Hepatocyte (in vitro differentiated cells): ENCODE measurements around the gene BNIP5. TPM values are rescaled to one million over a fixed set of nuclear protein-coding genes. Genes with fewer than 3 reads are reported as not detected.

Source experiments
- DNase-seq: peaks from one replicate; pipeline ENCODE4 v3.0.0-alpha.2; 2016; ENCODE audit warnings: low spot score
- H2AFZ ChIP-seq: fragments of 200-600 bp; sonication (generic); 2 replicates; pipeline ENCODE4 v1.6.0; 2016; ENCODE audit warnings: antibody characterized with exemption, mild to moderate bottlenecking
- H3K27ac ChIP-seq: fragments of 200-600 bp; sonication (generic); 2 replicates; pipeline ENCODE4 v1.5.1; 2016; ENCODE audit warnings: mild to moderate bottlenecking
- H3K27me3 ChIP-seq: fragments of 200-600 bp; sonication (generic); 2 replicates; pipeline ENCODE4 v1.6.1; 2016
- H3K36me3 ChIP-seq: fragments of 200-600 bp; sonication (generic); replicated peaks from 2 replicates; pipeline ENCODE4 v1.5.1; 2016; ENCODE audit warnings: low read depth; ENCODE audit not compliant: insufficient read depth
- H3K4me1 ChIP-seq: fragments of 200-600 bp; sonication (generic); 2 replicates; pipeline ENCODE4 v1.5.1; 2016; ENCODE audit warnings: mild to moderate bottlenecking, moderate library complexity; ENCODE audit not compliant: insufficient read depth
- H3K4me2 ChIP-seq: fragments of 200-600 bp; sonication (generic); 2 replicates; pipeline ENCODE4 v1.6.0; 2016
- H3K4me3 ChIP-seq: fragments of 200-600 bp; sonication (generic); 2 replicates; pipeline ENCODE4 v1.5.1; 2016; ENCODE audit warnings: mild to moderate bottlenecking
- H3K79me2 ChIP-seq: fragments of 200-600 bp; sonication (generic); 2 replicates; pipeline ENCODE4 v1.6.0; 2017; ENCODE audit warnings: mild to moderate bottlenecking
- H3K9me2 ChIP-seq: fragments of 200-600 bp; sonication (generic); replicated peaks from 2 replicates; pipeline ENCODE4 v1.6.0; 2017; ENCODE audit warnings: mild to moderate bottlenecking; ENCODE audit not compliant: insufficient read depth
- H3K9me3 ChIP-seq: fragments of 200-600 bp; sonication (generic); 2 replicates; pipeline ENCODE4 v1.5.1; 2016; ENCODE audit warnings: low read depth, mild to moderate bottlenecking
- H4K20me1 ChIP-seq: fragments of 200-600 bp; sonication (generic); 2 replicates; pipeline ENCODE4 v1.6.0; 2016; ENCODE audit warnings: mild to moderate bottlenecking; ENCODE audit not compliant: insufficient read depth, poor library complexity, severe bottlenecking
- EZH2 ChIP-seq: fragments of 200-600 bp; sonication (generic); IDR thresholded peaks from 2 replicates; pipeline ENCODE4 v1.6.1; 2016; ENCODE audit warnings: antibody characterized with exemption, mild to moderate bottlenecking, borderline replicate concordance
- EZH2phosphoT487 ChIP-seq: fragments of 200-600 bp; sonication (generic); IDR thresholded peaks from one replicate; pipeline ENCODE4 v1.6.1; 2018; ENCODE audit warnings: antibody characterized with exemption, mild to moderate bottlenecking, low read depth, moderate library complexity; ENCODE audit not compliant: unreplicated experiment, severe bottlenecking
- WGBS: methylation state at CpG from one replicate; pipeline ENCODE4 v1.1.6; 2016; ENCODE audit warnings: low lambda C conversion rate; ENCODE audit errors: missing lambda C conversion rate; 5-methylcytosine and 5-hydroxymethylcytosine counted together
- polyA plus RNA-seq: library from polyadenylated mRNA; unstranded; fragments of >200 nt; fragmentation: Nextera tagmentation; extraction: Ambion mirVana; gene quantifications from 2 replicates; pipeline ENCODE4 v1.2.1, GENCODE V29; 2016
- total RNA-seq: library from RNA; depleted of rRNA; stranded (reverse); fragments of >200 nt; gene quantifications from 2 replicates; pipeline ENCODE4 v1.2.3, GENCODE V29; 2014
- TF ChIP-seq, protein P1 (sequence below): fragments of 200-600 bp; sonication (generic); IDR thresholded peaks from 2 replicates; pipeline ENCODE4 v1.5.1; 2016; ENCODE audit warnings: antibody characterized with exemption, mild to moderate bottlenecking; ENCODE audit not compliant: poor library complexity

The BNIP5 gene
- total and polyA plus RNA-seq, 2 experiments from 2014 or later = 28.1 to 29.1 TPM

DNA sequence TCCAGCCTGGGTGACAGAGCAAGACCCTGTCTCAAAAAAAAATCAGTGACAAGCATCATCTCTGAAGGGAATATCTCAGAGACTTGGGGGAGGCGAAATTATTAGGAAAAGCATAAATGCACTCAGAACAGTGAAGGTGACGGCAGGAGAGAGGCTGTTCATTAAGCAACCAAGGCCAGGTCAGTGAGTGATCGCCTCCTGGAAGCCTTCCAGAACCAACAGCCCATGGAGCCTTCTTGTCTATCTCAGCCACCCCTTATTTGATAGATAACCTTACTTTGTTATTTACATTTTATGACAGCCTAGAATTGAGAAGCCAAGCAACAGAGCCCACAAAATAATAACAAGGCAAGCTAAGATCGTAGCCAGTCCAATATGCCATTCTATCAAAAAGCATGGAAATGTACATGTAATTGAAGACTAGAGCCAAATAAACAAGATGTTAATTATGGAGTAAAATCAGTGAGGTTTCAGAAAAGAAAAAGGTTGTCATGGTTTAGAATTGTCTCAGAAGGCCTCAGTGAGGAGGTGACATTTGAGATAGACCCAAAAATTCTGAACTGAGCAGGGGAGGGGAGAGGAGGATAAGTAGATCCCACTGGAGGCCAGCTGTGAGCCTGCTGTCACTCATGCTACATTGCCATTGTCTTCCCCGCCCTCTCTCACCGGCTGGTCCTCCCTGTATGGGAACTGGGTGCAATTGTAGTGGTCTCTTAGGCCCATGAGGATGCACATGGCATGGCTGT lies 17.8 kb downstream of the BNIP5 start:
- DNase-seq = no peak
- Histone ChIP-seq H3K9me3 (no peaks in the 10 kb centered on the region), H3K4me2 (no peak overlapping the region), H3K4me1 (peaks cover 15% of the 10 kb centered on the region), H3K79me2 (no peaks in the 10 kb centered on the region), H3K9me2 (no peaks in the 10 kb centered on the region), H3K4me3 (no peak overlapping the region), H3K27me3 (no peaks in the 10 kb centered on the region), H4K20me1 (no peaks in the 10 kb centered on the region), H3K36me3 (no peaks in the 10 kb centered on the region), H3K27ac (peak overlapping the region; percentile 38), H2AFZ (no peak overlapping the region)
- TF ChIP-seq EZH2phosphoT487 = no peak
- TF ChIP-seq, protein P1, sequence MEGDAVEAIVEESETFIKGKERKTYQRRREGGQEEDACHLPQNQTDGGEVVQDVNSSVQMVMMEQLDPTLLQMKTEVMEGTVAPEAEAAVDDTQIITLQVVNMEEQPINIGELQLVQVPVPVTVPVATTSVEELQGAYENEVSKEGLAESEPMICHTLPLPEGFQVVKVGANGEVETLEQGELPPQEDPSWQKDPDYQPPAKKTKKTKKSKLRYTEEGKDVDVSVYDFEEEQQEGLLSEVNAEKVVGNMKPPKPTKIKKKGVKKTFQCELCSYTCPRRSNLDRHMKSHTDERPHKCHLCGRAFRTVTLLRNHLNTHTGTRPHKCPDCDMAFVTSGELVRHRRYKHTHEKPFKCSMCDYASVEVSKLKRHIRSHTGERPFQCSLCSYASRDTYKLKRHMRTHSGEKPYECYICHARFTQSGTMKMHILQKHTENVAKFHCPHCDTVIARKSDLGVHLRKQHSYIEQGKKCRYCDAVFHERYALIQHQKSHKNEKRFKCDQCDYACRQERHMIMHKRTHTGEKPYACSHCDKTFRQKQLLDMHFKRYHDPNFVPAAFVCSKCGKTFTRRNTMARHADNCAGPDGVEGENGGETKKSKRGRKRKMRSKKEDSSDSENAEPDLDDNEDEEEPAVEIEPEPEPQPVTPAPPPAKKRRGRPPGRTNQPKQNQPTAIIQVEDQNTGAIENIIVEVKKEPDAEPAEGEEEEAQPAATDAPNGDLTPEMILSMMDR = no peak
- no peak for TF ChIP-seq EZH2
- 80% methylated on average over 6 of the region's 6 CpGs for WGBS

GRCh38 chr6:36317623-36318022 lies 19.1 kb downstream of the BNIP5 start:
- H3K4me1 ChIP-seq = peaks cover 23% of the 10 kb centered on the region
- no peaks in the 10 kb centered on the region for H3K36me3 ChIP-seq
- no peaks in the 10 kb centered on the region for H4K20me1 ChIP-seq
- WGBS = 97% methylated on average over 2 of the region's 2 CpGs
- no peaks in the 10 kb centered on the region for H3K9me3 ChIP-seq
- H3K9me2 ChIP-seq = no peaks in the 10 kb centered on the region
- H3K27me3 ChIP-seq = no peaks in the 10 kb centered on the region
- no peak overlapping the region for H3K27ac ChIP-seq
- no peaks in the 10 kb centered on the region for H3K79me2 ChIP-seq
- H3K4me2 ChIP-seq = no peak overlapping the region
- no peak overlapping the region for H2AFZ ChIP-seq
- no peak overlapping the region for H3K4me3 ChIP-seq
- TF ChIP-seq, protein P1 = no peak
- TF ChIP-seq EZH2phosphoT487 = no peak
- no peak for TF ChIP-seq EZH2
- no peak for DNase-seq

GRCh38 chr6:36315921-36316320 lies 20.8 kb downstream of the BNIP5 start:
- H3K4me2 ChIP-seq = no peak overlapping the region
- TF ChIP-seq EZH2 = no peak
- no peaks in the 10 kb centered on the region for H3K9me2 ChIP-seq
- H4K20me1 ChIP-seq = no peaks in the 10 kb centered on the region
- no peaks in the 10 kb centered on the region for H3K27me3 ChIP-seq
- WGBS = 77% methylated on average over 5 of the region's 5 CpGs
- no peak for DNase-seq
- H2AFZ ChIP-seq = no peak overlapping the region
- no peaks in the 10 kb centered on the region for H3K36me3 ChIP-seq
- no peak overlapping the region for H3K4me3 ChIP-seq
- H3K4me1 ChIP-seq = peaks cover 21% of the 10 kb centered on the region
- H3K9me3 ChIP-seq = no peaks in the 10 kb centered on the region
- H3K27ac ChIP-seq = no peak overlapping the region
- no peaks in the 10 kb centered on the region for H3K79me2 ChIP-seq

DNA sequence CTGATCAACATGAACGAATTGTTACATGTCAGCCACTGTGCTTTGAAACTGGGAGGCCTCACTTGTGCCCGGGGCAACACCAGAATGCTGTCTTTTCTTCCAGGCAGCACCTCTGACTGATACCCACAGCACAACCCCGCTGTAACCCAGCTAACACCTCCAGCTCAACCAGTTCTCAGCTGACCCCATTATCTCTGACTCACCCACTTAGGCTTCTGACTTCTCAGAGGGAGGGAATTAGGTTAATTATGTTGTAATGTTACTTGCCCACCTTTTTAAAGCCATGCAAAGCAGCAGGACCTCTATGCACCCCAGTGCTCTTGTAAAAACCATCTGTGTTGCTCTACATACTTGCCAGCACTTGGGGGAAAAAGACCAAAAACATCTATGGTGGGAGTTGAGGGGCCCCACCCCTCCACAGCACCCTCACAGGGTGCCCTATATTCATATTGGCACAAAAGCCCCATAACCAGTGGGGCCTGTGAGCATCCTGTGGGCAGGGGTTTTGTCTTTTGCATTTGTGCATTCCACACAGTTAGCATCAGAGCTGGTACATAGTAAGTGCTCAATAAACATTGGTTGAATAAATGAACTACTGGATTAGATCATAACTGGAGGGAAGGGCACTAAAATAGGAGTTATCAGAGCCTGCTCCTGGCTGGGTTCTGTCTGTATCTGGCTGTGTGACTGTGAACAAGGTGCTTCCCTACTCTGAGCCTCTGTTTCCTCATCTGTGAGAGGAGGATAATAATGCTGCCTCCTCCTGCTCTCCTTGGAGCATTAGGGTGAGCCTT lies 22.3 kb downstream of the BNIP5 start:
- 18% methylated on average over 3 of the region's 3 CpGs for WGBS
- Histone ChIP-seq H3K4me2 (peak overlapping the region; percentile 6), H3K27ac (peak overlapping the region; percentile 69), H3K27me3 (no peaks in the 10 kb centered on the region), H3K4me1 (peaks cover 12% of the 10 kb centered on the region), H3K4me3 (no peak overlapping the region), H3K36me3 (no peaks in the 10 kb centered on the region), H4K20me1 (no peaks in the 10 kb centered on the region), H2AFZ (no peak overlapping the region), H3K9me2 (no peaks in the 10 kb centered on the region), H3K9me3 (no peaks in the 10 kb centered on the region), H3K79me2 (no peaks in the 10 kb centered on the region)
- TF ChIP-seq, protein P1 = no peak
- TF ChIP-seq EZH2 (no peak), EZH2phosphoT487 (no peak)
- peak; percentile 73 for DNase-seq
